K562 (cell line): Measurements from ENCODE around the gene UQCR11. TPM values are rescaled to one million over a fixed set of nuclear protein-coding genes. Genes with fewer than 3 reads are reported as not detected.

ENCODE experiments used
- DDX20 ChIP-seq: fragments of 450-650 bp; IDR thresholded peaks from 2 replicates; pipeline ENCODE4 v1.6.1; 2016; ENCODE audit warnings: missing genetic modification characterization, low read depth, mild to moderate bottlenecking, missing compliant biosample characterization, moderate library complexity
- MXD1 ChIP-seq: fragments of 250-450 bp; sonication (Bioruptor Pico); IDR thresholded peaks from 2 replicates; pipeline ENCODE4 v1.8.0; 2021; ENCODE audit warnings: borderline replicate concordance, mild to moderate bottlenecking, moderate library complexity; ENCODE audit not compliant: poor library complexity, severe bottlenecking
- PHB ChIP-seq: fragments of 250-450 bp; sonication (Bioruptor Pico); IDR thresholded peaks from 2 replicates; pipeline ENCODE4 v1.5.0; 2021
- PPARD ChIP-seq: fragments of 250-450 bp; sonication (Bioruptor Pico); IDR thresholded peaks from 2 replicates; pipeline ENCODE4 v1.8.0; 2022; ENCODE audit warnings: inconsistent platforms, mild to moderate bottlenecking, moderate library complexity
- RBM22 ChIP-seq: fragments of 200-400 bp; formaldehyde crosslinking; IDR thresholded peaks from 2 replicates; pipeline ENCODE4 v1.6.1; 2018; ENCODE audit warnings: low read length, low read depth; ENCODE audit not compliant: poor library complexity, severe bottlenecking
- UBTF ChIP-seq, 2 experiments: IDR thresholded peaks; 2 replicates each; pipeline ENCODE4 v1.6.1; 2012; ENCODE audit warnings: improper control_type of control experiment in 2 of 2, low read depth in 2 of 2, low read length in 2 of 2, borderline replicate concordance in 1 of 2
- ZBTB40 ChIP-seq, 2 experiments: fragments of 450-650 bp in 1 of 2; sonication (generic) in 1 of 2; formaldehyde crosslinking in 1 of 2; IDR thresholded peaks; 2 replicates each; pipeline versions ENCODE4 v1.7.1 to v1.9.0; 2016 to 2022; ENCODE audit warnings: inconsistent platforms in 1 of 2, mild to moderate bottlenecking in 1 of 2, missing genetic modification reagents in 1 of 2
- ZNF436 ChIP-seq: fragments of 250-450, 450-650 bp; sonication (Bioruptor Pico); formaldehyde crosslinking; IDR thresholded peaks from 2 replicates; pipeline ENCODE4 v1.7.0; 2020; ENCODE audit warnings: mild to moderate bottlenecking
- ZNF512 ChIP-seq: IDR thresholded peaks from 2 replicates; pipeline ENCODE4 v1.6.1; 2016; ENCODE audit warnings: missing genetic modification characterization, missing compliant biosample characterization
- polyA plus RNA-seq, 8 experiments: library from polyadenylated mRNA; depleted of rRNA in 4 of 8; stranded (reverse) in 5 of 8; unstranded in 3 of 8; fragments of >200 nt; fragmentation: Nextera tagmentation in 2 of 8; fragmentation: Illumina TruSeq in 1 of 8; extraction: Ambion mirVana in 2 of 8; extraction: Trizol in 1 of 8; gene quantifications; 2 replicates each; pipeline versions ENCODE4 v1.2.1 to v1.2.3, GENCODE V29; 2011 to 2014; ENCODE audit warnings: inconsistent platforms in 1 of 8, missing spikeins in 1 of 8
- total RNA-seq, 7 experiments: library from RNA; depleted of rRNA in 6 of 7; stranded (reverse); fragments of >200 nt in 6 of 7; fragmentation: Illumina TruSeq in 2 of 7; extraction: Trizol in 2 of 7; gene quantifications; 2 replicates each; pipeline versions ENCODE4 v1.2.1 to v1.2.3, GENCODE V29; 2011 to 2021; ENCODE audit warnings: low replicate concordance in 1 of 7

Gene UQCR11
- total and polyA plus RNA-seq, 9 of the 15 experiments (the other 6 are each of a cell fraction or from before 2014, with no cell fraction given), result 57.6 to 394 (median 259) TPM

GRCh38 chr19:1652471-1653299 lies 47.4 kb upstream of the UQCR11 start, which contains the start of gene TCF3 (continued):
- TF ChIP-seq ZBTB40 (IDR thresholded peaks at IDR 0.05) (peak; percentile 79), ZBTB40 (CRISPR knock-in tag; IDR thresholded peaks at IDR 0.05) (no peak), ZNF512 (tag) (no peak), RBM22 (peak; percentile 59), PHB (CRISPR knock-in tag) (no peak), ZNF436 (no peak), DDX20 (tag) (no peak), PPARD (CRISPR knock-in tag) (no peak), MXD1 (CRISPR knock-in tag) (no peak), UBTF (IDR thresholded peaks at IDR 0.05; ENCODE audit: borderline replicate concordance in 1 of 2, low read depth in 2 of 2, low read length in 2 of 2) (peak in 1 of 2 experiments; percentile 77; a peak in 1 of 4 replicates)
